Measurements from ENCODE around the gene NCOA4.
"Not testable (repeated sequence)": the region's sequence is repeated elsewhere in the genome, so short reads cannot be mapped to it uniquely, and the experiment has no call there.

The NCOA4 gene

GRCh38 chr10:46052057-46052790 is 21.8 kb upstream of the NCOA4 start:
- ATAC-seq, result no peak

- ATAC-seq, result no peak
Measured at GRCh38 chr10:46050941-46051623, 20.7 kb upstream of the NCOA4 start.

- not testable (repeated sequence) for ATAC-seq
Measured at GRCh38 chr10:46049497-46049831, 19.0 kb upstream of the NCOA4 start.

- no peak for ATAC-seq
Measured at GRCh38 chr10:46048152-46048551, 17.7 kb upstream of the NCOA4 start.

- ATAC-seq, result no peak
Measured at GRCh38 chr10:46046261-46046660, 15.8 kb upstream of the NCOA4 start, which contains the start of gene MSMB. Gene MSMB, minus strand, starts transcription at chr10:46046269. Its CDS starts 32 bp downstream, at chr10:46046237.

GRCh38 chr10:46042527-46042926 is 12.1 kb upstream of the NCOA4 start:
- no peak for ATAC-seq

GRCh38 chr10:46040004-46040403 is 9.6 kb upstream of the NCOA4 start:
- ATAC-seq, result no peak

GRCh38 chr10:46037107-46037825 is 6.8 kb upstream of the NCOA4 start:
- ATAC-seq, result no peak

- no peak for ATAC-seq
Measured at GRCh38 chr10:46035923-46036849, 5.8 kb upstream of the NCOA4 start.

- no peak for ATAC-seq
Measured at GRCh38 chr10:46033602-46034011, 3.2 kb upstream of the NCOA4 start.

GRCh38 chr10:46031648-46032532 is 1.5 kb upstream of the NCOA4 start:
- ATAC-seq, result no peak

GRCh38 chr10:46029461-46030030 is 877 bp downstream of the NCOA4 start:
- no peak for ATAC-seq

- ATAC-seq, result peak; percentile 22 to 31
Measured at GRCh38 chr10:46028584-46029460, 1.6 kb downstream of the NCOA4 start.

- no peak for ATAC-seq
Measured at GRCh38 chr10:46026106-46026505, 4.3 kb downstream of the NCOA4 start.

- ATAC-seq, result no peak
Measured at GRCh38 chr10:46025406-46025805, 5.0 kb downstream of the NCOA4 start.

GRCh38 chr10:46024948-46025347 is 5.5 kb downstream of the NCOA4 start:
- ATAC-seq, result no peak

GRCh38 chr10:46022978-46023702 is 7.3 kb downstream of the NCOA4 start:
- ATAC-seq, result peak; percentile 91 to 92

- no peak for ATAC-seq
Measured at GRCh38 chr10:46020344-46020657, 10.1 kb downstream of the NCOA4 start.

- no peak for ATAC-seq
Measured at GRCh38 chr10:46019569-46020343, 10.7 kb downstream of the NCOA4 start.
